Activated CD8-positive, alpha-beta memory T cell treated with anti-CD3 and anti-CD28 coated beads, Interleukin-2, amount 50 U/mL, for 24 hours (primary cell): ENCODE data around the gene SLC35E2B.
A peak's percentile ranks its signal among the peaks of the same experiment; 100 is the strongest.

ENCODE experiments used
- DNase-seq: peaks from one replicate; pipeline ENCODE4 v3.0.0-alpha.2; 2020; ENCODE audit errors: extremely low read depth

Gene SLC35E2B

DNA sequence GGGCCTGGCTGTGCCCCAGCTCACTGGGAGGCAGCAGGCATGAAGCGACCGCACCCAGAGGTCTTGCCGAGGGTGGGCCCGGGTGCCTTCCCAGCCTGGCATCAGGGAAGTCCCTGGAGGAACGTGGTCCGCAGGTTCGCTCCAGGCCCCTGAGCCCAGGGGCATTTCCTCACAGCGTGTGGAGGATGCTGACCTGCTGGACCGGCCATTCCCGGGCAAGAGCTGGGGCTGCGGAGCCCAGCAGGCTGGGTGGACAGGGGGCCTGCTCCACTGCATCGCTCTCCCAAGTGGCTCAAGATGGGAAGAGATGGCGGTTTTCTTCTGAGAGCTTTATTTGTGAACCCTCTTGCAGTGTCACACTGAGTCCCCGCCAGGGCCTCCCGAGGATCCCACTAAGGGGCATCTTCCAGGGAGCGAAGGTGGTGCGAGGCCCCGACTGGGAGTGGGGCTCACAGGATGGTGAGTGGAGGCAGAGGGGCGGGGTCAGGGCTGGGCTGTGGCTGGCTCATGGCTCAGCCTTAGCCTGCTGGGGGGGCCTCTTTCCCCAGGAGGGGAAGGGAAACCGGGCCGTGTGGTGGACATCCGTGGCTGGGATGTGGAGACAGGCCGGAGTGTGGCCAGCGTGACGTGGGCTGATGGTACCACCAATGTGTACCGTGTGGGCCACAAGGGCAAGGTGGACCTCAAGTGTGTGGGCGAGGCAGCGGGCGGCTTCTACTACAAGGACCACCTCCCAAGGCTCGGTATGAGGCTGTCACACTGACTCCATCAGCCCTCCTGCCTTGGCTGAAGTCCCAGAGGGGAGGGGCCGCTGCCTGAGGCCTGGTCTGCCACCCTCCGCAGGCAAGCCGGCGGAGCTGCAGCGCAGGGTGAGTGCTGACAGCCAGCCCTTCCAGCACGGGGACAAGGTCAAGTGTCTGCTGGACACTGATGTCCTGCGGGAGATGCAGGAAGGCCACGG is 67.9 kb downstream of the SLC35E2B start:
- DNase-seq: no peak

DNA sequence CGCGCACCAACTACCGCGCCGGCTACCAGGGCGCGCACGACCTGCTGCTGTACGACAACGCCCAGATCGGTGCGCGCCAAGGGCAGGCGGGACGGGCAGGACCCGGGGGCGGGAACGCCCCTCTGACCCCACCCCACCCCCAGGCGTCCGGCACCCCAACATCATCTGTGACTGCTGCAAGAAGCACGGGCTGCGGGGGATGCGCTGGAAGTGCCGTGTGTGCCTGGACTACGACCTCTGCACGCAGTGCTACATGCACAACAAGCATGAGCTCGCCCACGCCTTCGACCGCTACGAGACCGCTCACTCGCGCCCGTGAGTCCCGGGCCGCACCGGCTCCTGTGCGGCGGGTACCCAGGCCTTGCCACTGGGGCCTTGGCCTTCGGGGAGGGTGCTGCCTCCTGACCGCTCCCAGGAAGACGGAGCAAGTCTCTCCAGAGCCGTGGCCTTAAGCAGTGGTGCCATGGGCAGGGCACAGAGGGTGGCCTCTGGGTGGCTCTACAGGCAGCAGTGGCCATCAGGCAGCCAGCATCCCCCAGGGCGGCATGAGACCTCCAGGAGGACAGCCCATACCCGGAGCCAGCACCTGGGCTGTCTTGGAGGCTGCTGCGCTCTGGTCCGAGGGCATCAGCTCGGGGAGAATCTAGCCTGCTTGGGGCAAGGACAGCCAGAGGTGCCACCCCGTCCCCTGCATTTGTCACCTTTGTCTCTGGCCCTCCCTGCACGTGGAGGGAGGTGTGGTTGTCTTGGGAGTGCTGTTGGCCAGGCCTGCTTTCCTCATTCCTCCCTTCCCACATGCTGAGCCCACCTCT is 68.8 kb downstream of the SLC35E2B start:
- no peak for DNase-seq

DNA sequence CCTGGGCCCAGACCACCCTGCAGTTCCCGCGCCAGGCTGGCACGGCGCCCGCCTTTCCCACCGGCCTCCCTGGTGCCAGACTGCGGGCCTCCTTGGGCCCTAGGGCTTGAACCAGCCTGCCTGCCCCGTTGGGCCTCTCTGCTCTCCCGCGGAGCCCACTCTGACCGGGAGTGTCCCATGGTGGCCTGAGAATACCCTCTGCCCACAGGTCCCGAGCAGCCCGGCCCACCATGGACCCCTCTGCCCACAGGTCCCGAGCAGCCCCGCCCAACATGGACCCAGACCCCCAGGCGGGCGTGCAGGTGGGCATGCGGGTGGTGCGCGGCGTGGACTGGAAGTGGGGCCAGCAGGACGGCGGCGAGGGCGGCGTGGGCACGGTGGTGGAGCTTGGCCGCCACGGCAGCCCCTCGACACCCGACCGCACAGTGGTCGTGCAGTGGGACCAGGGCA is 69.4 kb downstream of the SLC35E2B start:
- no peak for DNase-seq

DNA sequence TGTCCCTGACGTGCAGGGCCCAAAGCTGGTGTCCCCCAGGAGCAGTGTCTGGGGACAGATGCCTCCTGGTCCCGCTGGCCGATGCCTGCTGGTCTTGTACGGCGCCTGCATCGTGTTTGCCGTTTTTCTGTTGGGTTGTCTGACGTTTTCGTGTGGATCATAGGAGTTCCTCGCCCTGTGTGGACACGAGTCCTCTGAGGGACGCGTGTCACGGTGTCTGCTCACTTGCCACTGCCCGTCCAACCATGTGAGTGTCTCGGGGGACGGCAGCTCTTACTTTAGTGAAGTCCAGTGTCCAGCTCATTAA is 69.9 kb downstream of the SLC35E2B start:
- no peak for DNase-seq

DNA sequence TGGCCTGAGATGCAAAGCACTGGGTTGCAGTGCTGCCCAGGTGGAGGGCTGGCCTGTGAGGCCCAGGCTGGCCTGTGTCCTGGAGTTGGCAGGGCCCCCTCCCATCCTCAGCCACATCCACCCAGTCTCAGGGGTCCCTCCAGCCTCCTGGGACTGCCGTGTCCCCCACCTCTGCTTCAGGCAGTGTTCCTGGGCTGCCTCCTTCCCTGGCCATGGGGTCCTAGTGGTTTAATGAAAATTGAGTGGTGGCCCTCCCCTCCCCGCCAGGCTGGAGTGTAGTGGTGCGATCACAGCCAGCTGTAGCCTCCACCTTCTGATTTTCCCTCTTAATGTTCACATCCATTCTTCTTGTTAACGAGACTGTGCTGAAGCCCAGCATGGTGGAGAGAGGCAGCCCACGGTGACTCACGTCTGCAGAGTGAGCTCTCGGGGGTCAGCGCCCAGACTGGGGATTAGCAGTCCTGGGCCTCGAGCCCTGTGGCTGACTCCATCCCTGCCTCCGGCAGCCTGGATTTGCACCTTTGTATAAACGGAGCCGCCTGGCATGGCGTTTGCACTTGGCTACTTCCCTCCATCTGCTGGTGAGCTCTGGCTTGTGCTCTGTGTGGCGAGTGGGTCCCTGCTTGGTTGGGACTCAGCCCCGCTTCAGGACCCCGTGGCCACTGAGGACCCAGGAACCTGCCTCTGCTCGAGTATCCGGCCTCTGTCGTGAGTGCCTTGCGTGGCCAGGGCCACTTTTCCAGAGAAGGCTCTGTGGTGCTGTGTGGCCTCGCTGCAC is 70.4 kb downstream of the SLC35E2B start:
- DNase-seq: no peak

DNA sequence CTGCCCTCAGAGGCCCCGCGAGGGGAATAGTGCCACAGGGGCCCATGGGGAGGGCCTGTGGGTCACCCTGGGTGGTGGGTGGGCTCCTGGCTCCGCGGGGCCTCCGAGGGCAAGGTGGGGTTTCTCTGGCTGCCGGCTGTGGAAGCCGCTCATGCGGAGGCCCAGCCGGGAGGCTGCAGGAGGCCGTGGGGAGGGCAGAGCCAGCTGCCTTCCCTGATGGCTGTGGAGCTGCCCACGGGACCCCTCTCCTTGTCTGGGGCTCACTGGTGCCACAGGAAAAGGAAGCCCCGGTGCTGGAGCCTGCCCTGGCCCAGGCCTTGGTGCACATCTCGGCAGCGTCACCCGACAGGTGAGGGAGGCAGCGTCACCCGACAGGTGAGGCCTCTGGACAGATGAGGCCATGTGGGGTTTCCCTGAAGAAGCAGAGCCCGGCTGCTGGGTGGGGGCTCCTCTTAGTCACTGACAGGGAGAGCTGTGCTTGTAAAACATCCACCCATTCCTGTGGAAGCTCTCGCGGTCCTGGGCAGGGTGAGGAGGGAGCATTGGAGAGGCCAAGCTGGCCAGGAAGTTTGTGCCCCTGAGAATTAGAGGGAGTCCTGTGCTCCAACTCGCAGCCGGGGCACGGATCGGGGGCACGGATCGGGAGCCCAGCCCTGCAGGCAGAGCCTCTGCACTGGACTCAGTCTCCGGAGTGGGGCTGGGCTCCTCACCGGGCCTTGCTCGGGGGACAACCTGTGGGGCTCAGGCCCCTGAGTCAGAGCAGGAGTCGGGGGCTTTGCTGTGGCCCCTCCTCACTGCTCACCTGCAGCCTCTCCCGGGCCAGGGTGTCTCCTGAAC is 71.2 kb downstream of the SLC35E2B start:
- no peak for DNase-seq

DNA sequence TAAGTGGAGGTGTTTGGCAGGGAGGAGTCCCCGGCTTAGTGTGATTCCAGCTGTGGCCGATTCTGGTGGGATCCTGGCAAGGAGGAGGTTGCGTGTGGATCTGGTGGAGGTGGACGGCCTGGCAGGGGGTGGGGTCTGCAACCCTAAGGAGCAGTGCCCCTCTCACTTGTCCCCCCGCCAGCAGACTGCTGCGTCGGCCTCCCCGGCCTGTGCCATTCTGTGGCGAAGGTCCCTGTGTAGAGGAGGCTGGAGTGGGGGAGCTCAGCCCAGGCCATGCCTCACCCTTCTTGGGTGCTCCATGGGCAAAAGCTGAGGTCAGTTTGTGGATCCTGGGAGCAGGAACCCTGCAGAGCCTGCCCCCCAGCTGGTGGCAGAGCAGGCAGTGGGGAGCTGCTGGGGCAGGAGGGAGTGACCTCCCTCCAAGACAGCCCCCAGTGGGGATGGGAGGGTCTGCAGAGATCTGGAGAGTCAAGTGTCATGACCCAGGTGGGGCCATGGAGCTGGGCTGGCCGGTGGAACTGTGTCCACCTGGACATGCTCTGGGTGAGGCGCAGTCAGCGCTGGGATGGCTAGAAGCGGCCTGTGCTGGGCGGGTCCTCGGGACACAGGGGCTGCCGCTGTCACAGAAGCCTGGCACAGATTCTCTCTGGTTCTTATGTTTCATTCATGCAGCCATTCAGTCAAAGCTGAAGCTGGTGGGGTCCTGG is 72.0 kb downstream of the SLC35E2B start:
- DNase-seq: no peak

DNA sequence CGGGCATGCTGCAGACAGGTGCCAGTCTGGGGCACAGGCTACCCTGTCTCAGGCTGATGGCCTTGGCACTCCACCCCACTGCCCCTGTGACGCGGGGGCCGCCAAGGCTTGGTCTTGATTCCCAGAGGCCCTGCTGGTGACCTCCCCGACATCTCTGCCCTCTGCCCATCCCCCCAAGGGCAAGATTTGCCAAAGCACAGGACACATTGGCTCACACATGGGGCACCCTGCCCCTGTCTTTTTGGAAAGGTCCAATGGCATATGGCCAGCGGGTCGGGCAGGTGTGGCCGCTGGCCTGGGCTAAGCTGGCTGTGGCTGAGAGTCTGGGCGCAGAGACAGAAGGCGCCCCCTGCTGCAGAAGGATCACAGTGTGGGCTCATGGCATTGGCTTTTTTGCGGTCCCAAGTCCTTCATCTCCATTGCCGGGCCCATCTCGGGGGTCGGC is 72.7 kb downstream of the SLC35E2B start:
- no peak for DNase-seq

DNA sequence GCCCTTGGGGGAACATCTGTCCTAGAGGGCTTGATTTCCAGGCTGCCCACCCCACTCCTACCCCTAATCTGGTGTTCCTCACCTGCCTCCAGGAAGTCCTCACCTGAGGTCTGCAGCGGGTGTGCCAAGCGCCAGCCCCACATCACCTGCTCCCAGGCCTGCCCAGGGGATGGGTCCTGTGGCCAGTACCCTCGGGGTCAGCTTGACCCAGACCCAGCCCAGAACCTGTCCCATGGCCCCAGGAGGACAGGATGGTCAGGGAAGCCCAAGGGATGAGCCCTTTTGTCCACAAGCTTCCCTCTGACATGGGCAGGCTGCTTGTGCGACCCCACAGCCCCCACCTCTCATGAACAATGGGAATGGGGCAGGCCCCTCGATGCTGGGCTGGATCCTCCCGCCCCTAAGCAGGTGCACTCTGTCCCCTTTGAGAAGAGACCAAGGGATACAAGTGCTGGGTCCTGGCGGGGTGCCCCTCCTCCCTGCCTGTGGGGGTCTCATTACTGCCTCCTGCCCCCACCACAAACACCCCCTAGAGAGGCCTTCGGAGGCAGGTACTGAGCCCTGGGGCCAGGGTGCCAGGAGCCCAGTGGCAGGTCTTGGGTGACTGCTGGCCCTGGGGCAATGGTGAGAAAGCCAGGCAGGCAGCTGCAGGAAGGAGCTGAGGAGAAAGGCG is 74.1 kb downstream of the SLC35E2B start:
- no peak for DNase-seq

DNA sequence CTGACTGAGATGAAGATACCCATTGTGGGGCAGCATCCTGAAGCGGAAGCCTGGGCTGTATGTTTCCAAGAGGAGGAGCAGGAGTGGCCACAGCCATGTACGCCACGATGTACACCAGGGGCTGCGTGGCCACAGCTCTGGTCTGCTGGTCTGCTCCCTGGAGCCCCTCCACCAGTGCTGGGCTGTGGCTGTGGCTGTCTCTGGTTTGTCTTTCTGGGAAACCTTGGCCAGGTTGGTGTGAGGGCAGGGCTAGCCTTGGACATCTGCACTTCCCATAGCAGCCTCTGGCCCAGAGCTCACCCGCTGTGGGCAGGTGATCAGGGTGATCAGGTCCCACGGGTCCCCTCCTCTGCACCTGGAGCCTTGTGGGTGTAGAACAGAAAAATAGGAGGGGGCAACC is 74.7 kb downstream of the SLC35E2B start:
- DNase-seq: no peak

DNA sequence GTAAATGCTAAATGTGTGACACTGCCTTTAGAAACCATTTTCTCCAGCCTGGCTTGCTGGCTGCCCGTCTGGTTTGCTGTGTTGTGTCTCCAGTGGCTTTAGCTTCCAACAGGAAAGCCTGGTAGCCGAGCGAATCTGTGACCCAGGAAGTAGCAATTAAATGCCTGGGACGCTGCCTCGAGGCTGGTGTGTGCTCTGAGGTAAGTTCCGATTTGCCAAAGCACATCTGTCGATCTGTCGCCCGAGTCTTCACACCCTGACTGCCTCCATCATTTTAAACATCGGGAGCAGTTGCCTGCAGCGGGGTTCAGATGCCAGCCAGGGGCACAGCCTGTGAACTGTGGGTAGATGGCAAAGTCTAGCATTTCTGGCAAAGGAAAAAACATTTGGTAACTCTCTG is 75.1 kb downstream of the SLC35E2B start:
- no peak for DNase-seq

DNA sequence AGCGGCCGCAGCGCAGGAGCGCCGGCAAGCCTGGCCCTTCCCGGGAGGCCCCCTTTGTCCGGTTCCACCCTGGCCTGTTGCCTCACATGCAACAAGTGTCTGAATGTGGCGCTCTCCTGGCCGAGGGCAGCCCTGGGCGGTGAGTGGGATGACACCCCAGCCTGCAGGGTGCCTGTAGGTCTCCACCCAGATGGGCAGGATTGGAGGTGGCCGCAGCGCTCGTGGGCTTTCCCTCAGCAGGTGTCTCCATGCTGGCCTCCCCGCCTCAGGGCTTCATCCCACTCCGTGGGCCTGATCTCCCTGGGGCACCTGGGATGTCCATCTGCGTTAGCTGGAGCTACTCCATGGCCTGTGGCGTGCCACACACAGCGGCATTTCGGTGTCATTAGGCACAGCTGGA is 75.8 kb downstream of the SLC35E2B start:
- no peak for DNase-seq

DNA sequence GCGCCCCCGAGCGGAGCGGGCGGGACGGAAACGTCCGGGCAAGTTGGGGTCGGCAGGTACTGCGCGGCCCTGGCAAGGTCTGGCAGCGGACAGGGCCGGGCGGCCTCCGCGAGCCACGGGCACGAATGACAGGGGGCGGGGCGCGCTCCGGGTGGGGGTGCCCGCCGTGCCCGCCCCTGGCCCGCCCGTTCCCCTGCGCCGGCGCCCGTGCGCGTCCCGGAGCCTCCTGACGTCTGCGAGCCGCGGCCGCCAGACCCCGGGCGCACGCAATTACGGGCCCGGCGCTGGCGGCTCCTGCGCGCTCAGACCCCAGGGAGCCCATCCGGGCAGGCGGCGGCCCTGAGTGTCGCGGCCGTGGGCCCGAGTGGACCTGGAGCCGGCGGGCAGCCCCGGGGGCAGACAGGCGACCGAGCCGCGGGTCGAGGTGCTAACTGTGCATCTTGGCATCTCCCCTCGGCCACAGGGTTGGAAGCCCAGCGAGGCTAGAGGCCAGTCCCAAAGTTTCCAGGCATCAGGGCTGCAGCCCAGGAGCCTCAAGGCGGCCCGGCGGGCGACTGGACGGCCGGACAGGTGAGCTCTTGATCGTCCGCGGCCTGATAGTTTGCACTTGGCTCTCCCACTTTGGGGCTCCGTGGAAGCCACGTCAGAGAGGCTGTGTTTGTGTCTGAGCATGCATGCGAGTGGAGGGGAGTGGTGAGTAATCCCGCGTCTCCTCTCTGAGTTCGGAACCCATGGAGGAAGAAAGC is 76.4 kb downstream of the SLC35E2B start:
- DNase-seq: no peak

DNA sequence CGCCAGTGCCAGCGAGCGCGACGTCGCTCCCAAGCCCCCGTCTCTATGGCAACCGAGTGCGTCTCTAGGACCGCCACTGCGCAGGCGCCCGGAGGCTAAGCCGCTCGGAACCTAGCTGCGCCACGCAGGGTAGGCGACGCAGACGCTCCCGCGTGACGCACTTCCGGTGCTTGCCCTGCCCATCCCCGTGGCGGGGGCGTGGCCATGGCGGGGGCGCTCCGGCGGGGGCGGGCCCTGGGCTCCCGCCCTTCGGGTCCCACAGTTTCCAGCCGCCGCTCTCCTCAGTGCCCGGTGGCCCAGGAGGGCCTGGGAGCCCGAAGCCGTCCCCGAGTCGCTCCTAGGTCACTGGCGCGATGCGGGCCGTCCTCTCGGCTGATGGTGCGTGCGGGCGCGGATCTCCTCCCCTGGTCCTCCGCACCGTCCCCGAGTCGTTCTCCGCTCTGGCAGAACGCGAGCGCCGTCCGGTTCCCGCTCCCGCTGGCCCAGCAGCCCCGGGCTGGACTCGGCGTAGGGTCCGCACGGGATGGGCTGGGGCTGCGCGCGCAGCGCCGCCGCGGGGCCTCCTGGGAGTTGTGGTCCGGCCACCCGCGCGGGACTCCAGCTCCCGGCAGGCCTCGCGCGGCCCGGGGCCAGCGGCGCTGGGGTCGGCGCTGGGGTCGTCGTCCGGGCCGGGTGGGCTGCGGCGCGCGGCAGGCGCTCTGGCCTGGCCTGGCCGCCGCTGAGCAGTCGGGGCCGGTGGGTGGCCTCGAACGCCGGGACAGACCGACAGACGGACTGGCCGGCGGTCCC is 77.1 kb downstream of the SLC35E2B start, which contains the start of gene MIB2:
MIB2 (plus strand) TSS at position 245 of the 789 bp plus-strand sequence. CDS start 7,953 bp downstream, outside the sequence.
- DNase-seq: peak; percentile 88

DNA sequence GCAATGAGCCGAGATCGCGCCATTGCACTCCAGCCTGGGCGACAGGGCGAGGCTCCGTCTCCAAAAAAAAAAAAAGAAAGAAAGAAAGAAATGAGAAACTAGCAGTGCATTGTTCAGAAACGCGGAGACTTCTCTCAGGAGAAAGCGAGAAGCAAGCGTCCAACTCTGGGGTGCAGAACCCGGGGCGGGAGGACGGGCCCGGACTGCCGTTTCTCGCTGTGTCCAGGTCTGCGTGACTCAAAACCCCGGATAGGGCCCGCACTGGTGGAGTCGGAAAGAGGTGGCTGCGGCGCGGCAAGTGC is 77.7 kb downstream of the SLC35E2B start:
- no peak for DNase-seq

DNA sequence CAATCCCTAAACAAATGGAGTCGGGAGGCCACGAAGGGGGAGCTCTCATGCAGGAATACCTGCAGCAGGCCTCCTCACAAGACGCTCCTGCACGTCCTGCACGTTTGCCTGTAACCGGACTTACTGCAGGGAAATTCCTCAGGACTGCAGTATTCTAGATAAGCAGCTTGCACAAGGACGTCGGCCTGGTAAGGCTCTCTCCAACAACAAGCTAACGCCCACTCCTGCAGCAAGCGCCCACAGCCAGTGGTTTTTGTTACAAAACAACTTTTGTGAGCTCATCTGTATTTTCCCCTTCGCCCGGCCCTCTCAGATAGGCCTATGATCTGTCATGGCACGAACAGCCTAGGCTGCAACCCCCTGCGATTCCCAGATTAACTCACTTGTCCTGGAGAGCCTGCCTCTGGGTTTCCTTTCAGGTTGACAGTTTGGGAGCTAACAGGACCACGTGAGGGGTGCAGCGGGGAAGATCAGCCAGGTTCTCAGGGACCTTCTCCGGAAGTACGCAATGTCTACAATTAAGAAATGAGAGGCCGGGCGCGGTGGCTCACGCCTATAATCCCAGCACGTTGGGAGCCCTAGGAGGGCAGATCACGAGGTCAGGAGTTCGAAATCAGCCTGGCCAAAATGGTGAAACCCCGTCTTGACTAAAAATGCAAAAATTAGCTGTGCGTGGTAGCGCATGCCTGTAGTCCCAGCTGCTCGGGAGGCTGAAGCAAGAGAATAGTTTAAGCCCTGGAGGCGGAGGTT is 78.2 kb downstream of the SLC35E2B start:
- no peak for DNase-seq

DNA sequence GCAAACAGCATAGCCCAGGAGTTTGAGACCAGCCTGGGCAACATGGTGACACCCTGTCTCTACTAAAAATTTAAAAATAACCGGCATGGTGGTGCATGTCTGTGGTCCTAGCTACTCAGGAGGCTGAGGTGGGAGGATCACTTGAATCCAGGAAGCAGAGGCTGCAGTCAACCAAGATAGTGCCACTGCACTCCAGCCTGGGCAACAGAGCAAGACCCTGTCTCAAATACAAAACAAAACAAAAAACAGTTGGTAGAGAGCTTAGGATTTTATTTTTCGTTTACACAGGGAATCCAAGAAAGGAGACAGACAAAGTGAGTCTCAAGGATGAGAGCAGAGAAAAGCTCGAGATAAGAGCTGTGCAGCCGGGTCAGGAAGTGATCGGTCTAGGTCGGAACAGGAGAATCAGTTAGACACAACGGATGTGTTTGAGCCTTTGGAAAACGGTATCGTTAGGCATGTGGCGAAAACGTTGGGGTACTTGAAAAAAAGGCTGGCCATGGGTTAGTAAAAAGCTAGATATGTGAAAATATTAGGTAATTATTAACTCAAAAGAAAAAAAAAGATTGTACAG is 79.0 kb downstream of the SLC35E2B start:
- no peak for DNase-seq

DNA sequence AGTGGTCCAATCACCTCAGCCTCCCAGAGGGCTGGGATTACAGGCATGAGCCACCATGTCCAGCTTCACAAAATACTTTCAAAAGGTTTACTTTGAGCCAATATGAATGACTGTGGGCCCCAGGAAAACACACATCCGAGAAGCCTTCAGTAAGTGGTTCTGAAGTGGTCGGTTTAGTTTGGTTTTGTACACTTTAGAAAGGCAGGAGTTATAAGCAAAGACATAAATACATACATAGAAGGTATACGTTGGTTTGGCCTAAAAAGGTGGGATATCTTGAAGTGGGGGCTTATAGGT is 80.5 kb downstream of the SLC35E2B start:
- no peak for DNase-seq
